ENCODE results near the gene PLRG1. TPM values are rescaled to one million over a fixed set of nuclear protein-coding genes. Genes with fewer than 3 reads are reported as not detected.

Gene PLRG1
- total RNA-seq, 1 donor from 2014 or later: 55.7 TPM

- DNase-seq (no peak), ATAC-seq (peak; percentile 42 to 48)
- Histone ChIP-seq H3K4me3 (peak within 1 kb of the TSS; percentile 39), H3K27ac (no peak within 1 kb of the TSS), H3K4me1 (peaks cover 24% of the 10 kb centered on the region), H3K9me3 (no peaks in the 10 kb centered on the region), H3K27me3 (ENCODE audit: low read depth) (peaks cover 64% of the 10 kb centered on the region), H3K36me3 (no peaks in the 10 kb centered on the region)
- no peak for TF ChIP-seq CTCF (IDR thresholded peaks at IDR 0.05)
- intact Hi-C loops (cut with DNase I): no loop called here
These were observed 58.6 kb downstream of the PLRG1 start, which contains the start of gene DCHS2 for GRCh38 chr4:154491341-154492271. Gene DCHS2, minus strand, starts transcription at chr4:154491799. Its CDS starts 444 bp downstream, at chr4:154491355.

GRCh38 chr4:154490583-154491340 is 59.4 kb downstream of the PLRG1 start:
- intact Hi-C loops (cut with DNase I): no loop called here
- Histone ChIP-seq H3K36me3 (no peaks in the 10 kb centered on the region), H3K4me3 (peak overlapping the region; percentile 39), H3K9me3 (no peaks in the 10 kb centered on the region), H3K27ac (no peak overlapping the region), H3K4me1 (peaks cover 24% of the 10 kb centered on the region), H3K27me3 (ENCODE audit: low read depth) (peaks cover 64% of the 10 kb centered on the region)
- ATAC-seq (peak; percentile 33 to 34), DNase-seq (no peak)
- no peak for TF ChIP-seq CTCF (IDR thresholded peaks at IDR 0.05)

- Histone ChIP-seq H3K36me3 (no peaks in the 10 kb centered on the region), H3K4me1 (peaks cover 24% of the 10 kb centered on the region), H3K9me3 (no peaks in the 10 kb centered on the region), H3K27me3 (ENCODE audit: low read depth) (peaks cover 64% of the 10 kb centered on the region), H3K27ac (no peak overlapping the region), H3K4me3 (no peak overlapping the region)
- ATAC-seq: peak in 1 of 2 donors; percentile 13
- intact Hi-C loops (cut with DNase I): no loop called here
- no peak for DNase-seq
- no peak for TF ChIP-seq CTCF (IDR thresholded peaks at IDR 0.05)
These were observed 60.0 kb downstream of the PLRG1 start for GRCh38 chr4:154490234-154490582.

- DNase-seq (no peak), ATAC-seq (no peak)
- H3K36me3 ChIP-seq: no peaks in the 10 kb centered on the region
- H3K9me3 ChIP-seq: no peaks in the 10 kb centered on the region
- H3K4me1 ChIP-seq: peaks cover 24% of the 10 kb centered on the region
- H3K4me3 ChIP-seq: no peak overlapping the region
- peaks cover 64% of the 10 kb centered on the region for H3K27me3 ChIP-seq (ENCODE audit: low read depth)
- no peak for TF ChIP-seq CTCF (IDR thresholded peaks at IDR 0.05)
- intact Hi-C loops (cut with DNase I): no loop called here
- H3K27ac ChIP-seq: no peak overlapping the region
These were observed 60.5 kb downstream of the PLRG1 start for GRCh38 chr4:154489558-154490233.

- Histone ChIP-seq H3K36me3 (no peaks in the 10 kb centered on the region), H3K27me3 (ENCODE audit: low read depth) (peaks cover 43% of the 10 kb centered on the region), H3K4me3 (no peak overlapping the region), H3K9me3 (no peaks in the 10 kb centered on the region), H3K27ac (no peak overlapping the region), H3K4me1 (peaks cover 22% of the 10 kb centered on the region)
- intact Hi-C loops (cut with DNase I): no loop called here
- TF ChIP-seq CTCF (IDR thresholded peaks at IDR 0.05): no peak
- DNase-seq: no peak
- ATAC-seq: no peak
These were observed 63.1 kb downstream of the PLRG1 start for GRCh38 chr4:154487145-154487544.
